DOHH2 (cell line): ENCODE measurements around the gene MGAT4C.
"Not testable (repeated sequence)": the region's sequence is repeated elsewhere in the genome, so short reads cannot be mapped to it uniquely, and the experiment has no call there.

Experiments used
- H3F3A ChIP-seq: fragments of 200-600 bp; sonication (generic), shearing (Covaris generic); 2 replicates; pipeline ENCODE4 v1.6.0; 2016; ENCODE audit warnings: antibody characterized with exemption, mild to moderate bottlenecking; ENCODE audit not compliant: control insufficient read depth, insufficient read depth
- H3K27ac ChIP-seq: fragments of 200-600 bp; sonication (generic); 2 replicates; pipeline ENCODE4 v1.5.1; 2014; ENCODE audit warnings: low read depth, mild to moderate bottlenecking, low read length, moderate library complexity
- H3K27me3 ChIP-seq: fragments of 200-600 bp; sonication (generic); 2 replicates; pipeline ENCODE4 v1.6.1; 2014; ENCODE audit warnings: mild to moderate bottlenecking, low read length, mixed read lengths; ENCODE audit not compliant: control insufficient read depth
- H3K36me3 ChIP-seq: fragments of 200-600 bp; sonication (generic); 2 replicates; pipeline ENCODE4 v1.6.1; 2014; ENCODE audit warnings: mild to moderate bottlenecking, low read length, moderate library complexity, mixed read lengths; ENCODE audit not compliant: control insufficient read depth
- H3K4me1 ChIP-seq: fragments of 200-600 bp; sonication (generic); 2 replicates; pipeline ENCODE4 v1.6.1; 2014; ENCODE audit warnings: mild to moderate bottlenecking, low read length, mixed read lengths; ENCODE audit not compliant: control insufficient read depth
- H3K4me2 ChIP-seq: fragments of 200-600 bp; sonication (generic); 2 replicates; pipeline ENCODE4 v1.6.0; 2014; ENCODE audit warnings: mild to moderate bottlenecking, low read length, moderate library complexity
- H3K4me3 ChIP-seq: fragments of 200-600 bp; sonication (generic); 2 replicates; pipeline ENCODE4 v1.5.1; 2014; ENCODE audit warnings: mild to moderate bottlenecking, low read length, mixed read lengths
- H3K79me2 ChIP-seq: fragments of 200-600 bp; sonication (generic); 2 replicates; pipeline ENCODE4 v1.6.1; 2014; ENCODE audit warnings: mild to moderate bottlenecking, low read length, mixed read lengths; ENCODE audit not compliant: control insufficient read depth
- H3K9me2 ChIP-seq: fragments of 200-600 bp; sonication (generic); replicated peaks from 2 replicates; pipeline ENCODE4 v1.6.1; 2014; ENCODE audit warnings: mild to moderate bottlenecking, low read length, mixed read lengths; ENCODE audit not compliant: control insufficient read depth
- H3K9me3 ChIP-seq: fragments of 200-600 bp; sonication (generic); 2 replicates; pipeline ENCODE4 v1.6.1; 2014; ENCODE audit warnings: antibody characterized with exemption, low read length, mixed read lengths; ENCODE audit not compliant: control insufficient read depth, insufficient read depth
- H4K20me1 ChIP-seq: fragments of 200-600 bp; sonication (generic); 2 replicates; pipeline ENCODE4 v1.6.0; 2014; ENCODE audit warnings: low read depth, mild to moderate bottlenecking, antibody characterized with exemption, low read length, moderate library complexity; ENCODE audit not compliant: control insufficient read depth, insufficient read depth
- EZH2phosphoT487 ChIP-seq: fragments of 200-600 bp; sonication (generic); IDR thresholded peaks from 2 replicates; pipeline ENCODE4 v1.6.1; 2017; ENCODE audit warnings: borderline replicate concordance, mild to moderate bottlenecking, antibody characterized with exemption, low read length, moderate library complexity, mixed read lengths
- TF ChIP-seq, protein P1 (sequence below): fragments of 200-600 bp; sonication (generic); IDR thresholded peaks from one replicate; pipeline ENCODE4 v1.5.1; 2014; ENCODE audit warnings: antibody characterized with exemption, mild to moderate bottlenecking, low read depth, low read length; ENCODE audit not compliant: poor library complexity, severe bottlenecking

MGAT4C gene

GRCh38 chr12:86104087-86104486, 152.1 kb downstream of the MGAT4C start:
- no peaks in the 10 kb centered on the region for H3K4me1 ChIP-seq
- no peaks in the 10 kb centered on the region for H3K36me3 ChIP-seq
- TF ChIP-seq EZH2phosphoT487 = no peak
- TF ChIP-seq, protein P1, sequence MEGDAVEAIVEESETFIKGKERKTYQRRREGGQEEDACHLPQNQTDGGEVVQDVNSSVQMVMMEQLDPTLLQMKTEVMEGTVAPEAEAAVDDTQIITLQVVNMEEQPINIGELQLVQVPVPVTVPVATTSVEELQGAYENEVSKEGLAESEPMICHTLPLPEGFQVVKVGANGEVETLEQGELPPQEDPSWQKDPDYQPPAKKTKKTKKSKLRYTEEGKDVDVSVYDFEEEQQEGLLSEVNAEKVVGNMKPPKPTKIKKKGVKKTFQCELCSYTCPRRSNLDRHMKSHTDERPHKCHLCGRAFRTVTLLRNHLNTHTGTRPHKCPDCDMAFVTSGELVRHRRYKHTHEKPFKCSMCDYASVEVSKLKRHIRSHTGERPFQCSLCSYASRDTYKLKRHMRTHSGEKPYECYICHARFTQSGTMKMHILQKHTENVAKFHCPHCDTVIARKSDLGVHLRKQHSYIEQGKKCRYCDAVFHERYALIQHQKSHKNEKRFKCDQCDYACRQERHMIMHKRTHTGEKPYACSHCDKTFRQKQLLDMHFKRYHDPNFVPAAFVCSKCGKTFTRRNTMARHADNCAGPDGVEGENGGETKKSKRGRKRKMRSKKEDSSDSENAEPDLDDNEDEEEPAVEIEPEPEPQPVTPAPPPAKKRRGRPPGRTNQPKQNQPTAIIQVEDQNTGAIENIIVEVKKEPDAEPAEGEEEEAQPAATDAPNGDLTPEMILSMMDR = no peak
- no peaks in the 10 kb centered on the region for H4K20me1 ChIP-seq
- no peaks in the 10 kb centered on the region for H3K79me2 ChIP-seq
- no peaks in the 10 kb centered on the region for H3K27me3 ChIP-seq
- no peak overlapping the region for H3K4me3 ChIP-seq
- no peak overlapping the region for H3K4me2 ChIP-seq
- H3K9me2 ChIP-seq = no peaks in the 10 kb centered on the region
- H3F3A ChIP-seq = no peaks in the 10 kb centered on the region
- H3K27ac ChIP-seq = no peak overlapping the region
- no peaks in the 10 kb centered on the region for H3K9me3 ChIP-seq

DNA sequence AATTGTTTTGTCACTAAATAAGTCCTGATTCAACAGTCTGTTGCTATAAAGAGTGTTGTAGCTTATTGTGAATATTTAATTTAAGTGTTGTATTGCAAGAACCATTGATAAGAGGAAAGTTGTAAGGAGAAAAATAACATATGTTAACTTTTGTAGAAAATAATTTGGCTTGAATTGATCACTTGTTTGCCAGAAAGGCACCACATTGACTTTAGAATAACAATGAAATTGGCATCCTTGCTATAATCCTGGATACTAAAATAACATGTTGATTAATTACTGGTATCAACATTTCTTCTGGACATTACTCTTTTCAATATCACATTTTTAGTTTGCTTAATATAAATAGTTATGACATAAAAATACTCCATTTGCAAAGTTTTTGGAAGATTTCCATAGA, 159.0 kb downstream of the MGAT4C start:
- no peak overlapping the region for H3K4me3 ChIP-seq
- H3K27ac ChIP-seq = no peak overlapping the region
- H3K4me2 ChIP-seq = no peak overlapping the region

DNA sequence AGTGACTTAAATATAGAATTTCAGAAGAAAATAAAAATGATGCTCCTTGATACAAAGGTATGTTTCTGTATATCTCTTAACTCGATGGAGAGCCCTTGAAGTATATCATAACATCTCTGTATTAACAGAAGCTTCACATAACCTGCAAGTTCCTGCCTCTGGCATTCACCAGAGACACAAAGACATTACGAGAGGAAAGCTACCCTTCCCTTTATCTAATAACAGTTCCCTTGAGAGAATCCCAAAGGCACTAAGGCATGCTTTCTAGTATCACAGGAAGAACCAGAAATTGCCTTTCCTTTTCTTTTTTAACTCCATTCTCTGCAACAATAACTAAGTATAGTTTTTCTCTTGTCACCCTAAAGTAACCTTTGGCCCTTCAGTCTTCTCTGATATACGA, 164.5 kb downstream of the MGAT4C start:
- Histone ChIP-seq H3K4me2 (no peak overlapping the region), H3K79me2 (no peaks in the 10 kb centered on the region), H3K27me3 (no peaks in the 10 kb centered on the region), H4K20me1 (no peaks in the 10 kb centered on the region), H3K4me3 (no peak overlapping the region), H3K9me3 (no peaks in the 10 kb centered on the region), H3K4me1 (no peaks in the 10 kb centered on the region), H3K27ac (no peak overlapping the region), H3K9me2 (no peaks in the 10 kb centered on the region), H3K36me3 (no peaks in the 10 kb centered on the region), H3F3A (no peaks in the 10 kb centered on the region)
- TF ChIP-seq EZH2phosphoT487 = no peak
- TF ChIP-seq, protein P1 = no peak

More for the DNA sequence above, 159.0 kb downstream of the MGAT4C start:
- Histone ChIP-seq H3K79me2 (no peaks in the 10 kb centered on the region), H3K9me3 (no peaks in the 10 kb centered on the region), H4K20me1 (no peaks in the 10 kb centered on the region), H3K27me3 (no peaks in the 10 kb centered on the region), H3K9me2 (no peaks in the 10 kb centered on the region), H3K4me1 (no peaks in the 10 kb centered on the region), H3K36me3 (no peaks in the 10 kb centered on the region), H3F3A (no peaks in the 10 kb centered on the region)
- TF ChIP-seq, protein P1 = no peak
- TF ChIP-seq EZH2phosphoT487 = no peak

DNA sequence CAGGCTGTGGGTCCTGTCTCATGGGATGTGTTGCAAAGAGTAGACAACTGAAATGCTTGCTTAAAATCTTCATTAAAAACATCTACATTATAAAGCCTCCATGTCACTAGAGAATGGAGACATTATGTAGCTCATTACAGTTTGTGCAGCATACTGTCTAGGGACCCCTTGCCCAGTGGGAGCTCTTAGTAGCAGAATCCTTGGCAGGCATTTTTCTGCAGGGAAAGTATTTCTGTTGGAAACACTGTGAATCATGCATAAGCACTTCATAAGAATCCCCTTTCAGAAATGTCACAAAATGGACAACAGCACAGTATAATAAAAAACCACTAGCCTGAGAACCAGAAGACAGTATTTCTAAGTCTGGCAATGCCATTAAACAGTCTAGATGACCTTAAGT, 174.3 kb downstream of the MGAT4C start:
- no peak for TF ChIP-seq EZH2phosphoT487
- Histone ChIP-seq H3K27me3 (no peaks in the 10 kb centered on the region), H3K4me1 (no peaks in the 10 kb centered on the region), H3K27ac (no peak overlapping the region), H3K4me3 (no peak overlapping the region), H3K9me2 (no peaks in the 10 kb centered on the region), H3K9me3 (no peaks in the 10 kb centered on the region), H4K20me1 (no peaks in the 10 kb centered on the region), H3F3A (no peaks in the 10 kb centered on the region), H3K36me3 (no peaks in the 10 kb centered on the region), H3K79me2 (no peaks in the 10 kb centered on the region), H3K4me2 (no peak overlapping the region)

DNA sequence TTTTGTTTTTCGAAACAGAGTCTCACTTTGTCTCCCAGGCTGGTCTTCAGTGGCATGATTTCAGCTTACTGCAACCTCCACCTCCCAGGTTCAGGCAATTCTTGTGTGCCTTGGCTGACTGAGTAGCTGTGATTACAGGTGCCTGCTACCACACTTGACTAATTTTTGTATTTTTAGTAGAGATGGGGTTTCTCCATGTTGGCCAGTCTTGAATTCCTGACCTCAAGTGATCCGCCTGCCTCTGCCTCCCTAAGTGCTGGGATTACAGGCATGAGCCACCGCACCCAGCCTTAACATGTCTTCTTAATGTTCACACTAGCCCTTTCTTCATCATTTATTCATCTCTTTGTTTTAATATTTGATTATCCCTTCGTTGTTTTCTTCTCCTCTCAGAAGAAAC, 197.1 kb downstream of the MGAT4C start:
- not testable (repeated sequence) for H3K4me1 ChIP-seq, H3K9me3 ChIP-seq, H3F3A ChIP-seq, H3K79me2 ChIP-seq, H3K27me3 ChIP-seq, H3K36me3 ChIP-seq, H3K4me2 ChIP-seq, H3K4me3 ChIP-seq, H4K20me1 ChIP-seq, H3K9me2 ChIP-seq, H3K27ac ChIP-seq
